HG03280 (cell line): ENCODE results near the gene CELA3B.
"Not testable (repeated sequence)": the region's sequence is repeated elsewhere in the genome, so short reads cannot be mapped to it uniquely, and the experiment has no call there.

Source experiments
- ATAC-seq: cut with Tn5 transposase; IDR thresholded peaks from one replicate; pipeline ENCODE4 v1.9.1; 2021; ENCODE audit warnings: mild to moderate bottlenecking, moderate library complexity; ENCODE audit not compliant: unreplicated experiment

CELA3B gene

GRCh38 chr1:21942959-21943640, 33.7 kb upstream of the CELA3B start:
- not testable (repeated sequence) for ATAC-seq

- no peak for ATAC-seq
Observed at GRCh38 chr1:21944733-21945073, 32.1 kb upstream of the CELA3B start.

- ATAC-seq, result no peak
Observed at GRCh38 chr1:21946836-21947587, 29.8 kb upstream of the CELA3B start.

- no peak for ATAC-seq
Observed at GRCh38 chr1:21950734-21951133, 26.1 kb upstream of the CELA3B start.

GRCh38 chr1:21951226-21951870, 25.5 kb upstream of the CELA3B start:
- no peak for ATAC-seq

- no peak for ATAC-seq
Observed at GRCh38 chr1:21952786-21953520, 23.9 kb upstream of the CELA3B start.

- ATAC-seq, result no peak
Observed at GRCh38 chr1:21955058-21955457, 21.8 kb upstream of the CELA3B start.

- ATAC-seq, result no peak
Observed at GRCh38 chr1:21955501-21956281, 21.1 kb upstream of the CELA3B start.

- ATAC-seq, result no peak
Observed at GRCh38 chr1:21956720-21957552, 19.9 kb upstream of the CELA3B start.

GRCh38 chr1:21961337-21961736, 15.5 kb upstream of the CELA3B start:
- ATAC-seq, result no peak

- no peak for ATAC-seq
Observed at GRCh38 chr1:21961799-21962198, 15.0 kb upstream of the CELA3B start.

- ATAC-seq, result no peak
Observed at GRCh38 chr1:21963477-21964217, 13.2 kb upstream of the CELA3B start.

GRCh38 chr1:21966247-21967000, 10.4 kb upstream of the CELA3B start:
- no peak for ATAC-seq

- ATAC-seq, result not testable (repeated sequence)
Observed at GRCh38 chr1:21967216-21967615, 9.6 kb upstream of the CELA3B start.

- not testable (repeated sequence) for ATAC-seq
Observed at GRCh38 chr1:21969066-21969465, 7.8 kb upstream of the CELA3B start.

- ATAC-seq, result not testable (repeated sequence)
Observed at GRCh38 chr1:21970523-21970922, 6.3 kb upstream of the CELA3B start.

GRCh38 chr1:21972973-21973441, 3.8 kb upstream of the CELA3B start:
- ATAC-seq, result not testable (repeated sequence)

- not testable (repeated sequence) for ATAC-seq
Observed at GRCh38 chr1:21973948-21974347, 2.9 kb upstream of the CELA3B start.
